HG03175 (cell line): ENCODE measurements around the gene HSFX3.
A peak's percentile ranks its signal among the peaks of the same experiment; 100 is the strongest.
"Not testable (repeated sequence)": the region's sequence is repeated elsewhere in the genome, so short reads cannot be mapped to it uniquely, and the experiment has no call there.

Source experiments
- ATAC-seq: cut with Tn5 transposase; IDR thresholded peaks from one replicate; pipeline ENCODE4 v1.9.1; 2021; ENCODE audit warnings: mild to moderate bottlenecking, moderate library complexity; ENCODE audit not compliant: unreplicated experiment

The HSFX3 gene

GRCh38 chrX:149518236-149518635 is 31.5 kb downstream of the HSFX3 start:
- no peak for ATAC-seq

DNA sequence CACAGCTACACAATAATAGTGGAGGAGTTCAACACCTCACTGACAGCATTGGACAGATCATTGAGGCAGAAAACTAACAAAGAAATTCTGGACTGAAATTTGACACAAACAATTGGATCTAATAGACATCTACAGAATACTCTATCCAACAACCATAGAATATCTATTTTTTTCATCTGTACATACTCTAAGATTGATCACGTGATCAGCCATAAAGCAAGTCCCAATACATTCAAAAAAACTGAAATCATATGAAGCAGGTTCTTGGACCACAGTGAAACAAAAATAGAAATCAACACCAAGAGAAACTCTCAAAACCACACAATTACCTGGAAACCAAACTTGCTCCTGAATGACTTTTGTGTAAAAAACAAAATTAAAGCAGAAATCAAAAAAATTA is 32.4 kb downstream of the HSFX3 start:
- ATAC-seq: no peak

DNA sequence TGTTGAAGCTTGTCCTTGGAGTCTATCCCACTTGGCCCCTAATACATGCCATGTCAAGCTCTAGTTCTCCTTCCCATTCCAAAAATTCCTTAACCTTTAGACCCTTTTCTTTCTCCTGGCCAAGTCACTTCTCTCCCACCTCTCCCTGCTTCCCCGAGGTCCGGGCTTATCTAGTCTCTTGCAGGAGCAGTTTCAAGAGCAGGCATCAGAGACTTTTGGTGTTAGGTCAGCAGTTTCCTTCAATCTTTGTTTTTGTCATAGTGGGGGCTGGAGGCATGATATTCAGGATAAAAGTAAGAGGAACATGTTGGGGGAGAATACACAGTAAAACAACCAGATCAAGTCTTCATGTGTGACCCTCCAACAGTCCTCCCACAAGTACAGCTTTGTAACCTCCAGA is 33.1 kb downstream of the HSFX3 start:
- no peak for ATAC-seq

GRCh38 chrX:149515954-149516602 is 33.6 kb downstream of the HSFX3 start:
- no peak for ATAC-seq

- no peak for ATAC-seq
Observed at GRCh38 chrX:149513825-149514428, 35.8 kb downstream of the HSFX3 start.

DNA sequence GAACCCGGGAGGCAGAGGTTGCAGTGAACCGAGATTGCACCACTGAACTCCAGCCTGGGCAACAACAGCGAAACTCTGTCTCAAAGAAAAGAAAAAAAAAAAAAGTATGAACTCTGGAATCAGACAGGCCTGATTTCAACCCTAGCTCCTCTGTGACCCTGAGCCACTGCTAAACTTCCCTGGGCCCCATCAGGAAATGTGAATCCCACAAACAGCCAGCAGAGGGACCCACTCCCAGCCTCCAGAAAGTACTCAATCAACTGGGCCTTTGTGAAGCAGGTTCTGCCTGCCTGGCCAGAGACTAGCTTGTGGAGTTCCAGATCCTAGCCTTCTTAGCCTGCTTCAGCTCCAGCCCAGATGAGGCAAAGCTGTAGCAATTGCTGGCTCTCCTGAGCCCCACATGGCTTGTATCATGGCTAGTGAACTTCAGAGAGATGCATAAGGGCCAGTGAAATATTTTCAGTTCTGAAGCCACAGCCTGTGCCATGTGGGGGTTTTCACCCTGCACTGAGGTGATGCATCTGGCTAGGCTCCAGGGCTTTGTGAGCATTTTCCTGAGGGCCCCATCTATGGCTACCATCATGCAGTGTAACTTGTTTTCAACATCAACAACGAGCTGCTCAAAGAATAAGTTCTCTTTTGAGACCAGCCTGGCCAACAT is 37.4 kb downstream of the HSFX3 start:
- ATAC-seq: peak; percentile 84

DNA sequence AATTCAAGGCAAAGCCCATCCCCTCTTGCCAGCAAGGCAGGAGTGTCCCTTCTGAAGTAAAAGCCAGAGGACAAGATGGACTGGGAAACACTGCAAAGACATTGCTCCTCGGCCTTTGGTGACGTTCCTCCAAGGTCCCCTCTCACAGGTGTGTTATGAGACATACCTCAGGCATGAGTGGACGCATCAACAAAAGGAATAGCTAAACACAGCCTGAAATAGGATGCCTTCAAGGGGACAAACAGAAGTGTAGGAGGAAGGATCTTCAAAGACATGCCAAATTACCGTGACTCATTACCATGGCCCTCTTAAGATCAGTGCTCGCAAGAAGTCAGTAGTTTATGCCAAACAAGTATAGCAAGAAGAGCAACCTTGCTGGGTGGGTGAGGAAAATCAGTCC is 38.6 kb downstream of the HSFX3 start:
- ATAC-seq: no peak

DNA sequence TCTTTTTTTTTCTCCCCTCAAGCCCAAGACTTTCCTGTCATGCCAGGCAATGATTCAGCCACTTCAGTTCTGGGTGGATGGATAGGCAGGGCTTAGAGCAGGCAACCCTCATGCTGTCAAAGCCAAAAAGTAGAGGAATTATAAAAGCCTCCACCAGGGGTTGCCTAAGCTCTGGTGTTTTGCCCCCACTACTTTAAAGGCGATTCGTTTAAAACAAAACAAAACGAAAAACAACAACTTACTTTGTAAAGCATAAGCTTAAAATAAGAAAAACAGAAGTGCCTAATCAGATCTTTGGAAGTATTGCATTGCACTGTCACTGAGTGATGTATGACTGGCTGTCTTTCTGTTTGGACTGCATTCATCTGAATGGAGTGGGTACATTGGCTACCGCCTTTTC is 39.3 kb downstream of the HSFX3 start:
- ATAC-seq: no peak

GRCh38 chrX:149508467-149508866 is 41.3 kb downstream of the HSFX3 start:
- ATAC-seq: no peak

- no peak for ATAC-seq
Observed at GRCh38 chrX:149506349-149506748, 43.4 kb downstream of the HSFX3 start.

DNA sequence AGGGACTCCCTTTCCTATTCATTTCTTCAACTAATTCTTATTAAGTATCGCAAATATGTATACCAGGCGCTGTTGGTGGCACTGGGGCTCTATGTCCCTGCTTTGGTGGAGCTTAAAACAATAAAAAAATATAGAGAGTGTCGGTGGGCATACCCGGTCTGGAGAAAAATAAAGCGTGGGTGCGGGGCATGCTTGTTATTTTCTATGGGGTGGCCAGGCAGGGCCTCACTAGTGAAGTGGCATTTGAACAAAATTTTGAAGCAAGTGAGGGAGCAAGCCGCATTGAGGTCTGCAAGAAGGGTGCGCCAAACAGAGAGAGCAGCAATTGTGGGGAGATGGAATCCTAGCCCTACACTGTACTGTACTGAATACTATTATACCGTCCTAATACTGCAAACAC is 44.1 kb downstream of the HSFX3 start:
- no peak for ATAC-seq

- ATAC-seq: peak; percentile 56
Observed at GRCh38 chrX:149504915-149505651, 44.6 kb downstream of the HSFX3 start, which contains the start of gene IDS. TSS of gene IDS (minus strand) at chrX:149505306. CDS start at chrX:149505137, 169 bp downstream.

GRCh38 chrX:149504226-149504914 is 45.4 kb downstream of the HSFX3 start:
- ATAC-seq: peak; percentile 49

DNA sequence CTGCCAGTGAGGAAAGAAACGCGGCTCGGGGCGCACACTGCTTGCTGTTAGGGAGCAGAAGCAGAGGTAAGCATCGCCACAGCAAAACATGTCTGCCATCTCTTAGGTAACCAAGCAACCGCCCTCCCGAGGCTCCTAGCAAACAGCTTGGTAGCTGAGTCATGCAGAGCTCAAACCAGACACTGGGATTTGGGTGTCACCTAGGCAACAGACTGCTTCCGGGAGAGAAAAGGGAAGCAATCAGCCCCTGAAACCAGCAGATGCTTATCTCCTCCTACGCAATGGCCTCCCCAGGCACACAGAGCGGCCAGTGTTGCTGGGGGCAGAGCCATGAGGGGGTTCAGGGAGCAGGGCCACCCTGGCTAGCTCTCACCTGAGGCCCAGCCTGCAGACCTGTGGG is 46.3 kb downstream of the HSFX3 start:
- peak; percentile 70 for ATAC-seq

- ATAC-seq: not testable (repeated sequence)
Observed at GRCh38 chrX:149502923-149503322, 46.8 kb downstream of the HSFX3 start.

- ATAC-seq: no peak
Observed at GRCh38 chrX:149499766-149500165, 50.0 kb downstream of the HSFX3 start.

DNA sequence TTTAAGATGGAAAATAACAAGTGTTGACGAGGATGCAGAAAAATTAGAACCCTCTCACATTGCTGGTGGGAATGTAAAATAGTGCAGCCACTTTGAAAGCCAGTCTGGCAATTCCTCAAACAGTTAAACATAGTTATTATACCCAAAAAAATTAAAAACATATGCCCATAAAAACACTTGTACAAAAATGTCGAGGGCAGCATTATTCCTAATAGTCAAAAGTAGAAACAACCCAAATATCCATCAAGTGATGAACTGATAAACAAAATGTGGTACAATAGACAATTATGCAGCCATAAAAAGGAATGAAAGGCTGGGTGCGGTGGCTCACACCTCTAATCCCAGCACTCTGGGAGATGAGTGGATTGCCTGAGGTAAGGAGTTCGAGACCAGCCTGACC is 51.0 kb downstream of the HSFX3 start:
- ATAC-seq: no peak
